HCT116 (cell line): ENCODE measurements around the gene MSH3. TPM values are rescaled to one million over a fixed set of nuclear protein-coding genes. Genes with fewer than 3 reads are reported as not detected.

Experiments
- ATAC-seq: fragments of 200-7000 bp; cut with Tn5 transposase; 2 replicates; pipeline ENCODE4 v1.9.1; 2020; ENCODE audit warnings: mild to moderate bottlenecking, moderate library complexity
- BruUV-seq: library from RNA; stranded (reverse); fragments of 400-500 nt; replicated peaks from 2 replicates; lab custom pipeline; 2021; lab: Mats Ljungman, UMichigan
- CTCF ChIA-PET: fragments of 300-600 bp; sonication (Branson Sonifier 250); formaldehyde crosslinking; loops from one replicate; lab custom pipeline; 2021; ENCODE audit warnings: antibody characterized with exemption; lab: Charles Lee
- POLR2A ChIA-PET: fragments of 300-600, 350-600 bp; sonication (Branson Sonifier 250); formaldehyde crosslinking; loops from one replicate; lab custom pipeline; 2021; ENCODE audit warnings: antibody characterized with exemption; lab: Charles Lee
- RAD21 ChIA-PET, 2 experiments: fragments of 300-600 bp; sonication (Branson Sonifier 250); formaldehyde crosslinking; loops; one replicate each; lab custom pipeline; 2023; ENCODE audit warnings: low total read pairs in 2 of 2; ENCODE audit not compliant: uncharacterized antibody in 2 of 2, unreplicated experiment in 2 of 2, low non-redundant PET in 1 of 2; lab: Charles Lee
- DNase-seq: peaks from one replicate; pipeline ENCODE4 v3.0.0-alpha.2; 2010; ENCODE audit warnings: low read depth, low spot score
- H2AFZ ChIP-seq: fragments of 200-600 bp; shearing (Covaris generic), sonication (generic); 2 replicates; pipeline ENCODE4 v1.6.1; 2017; ENCODE audit warnings: low read depth, mixed run types, mixed read lengths, antibody characterized with exemption, low read length; ENCODE audit not compliant: poor library complexity, severe bottlenecking
- H3K27ac ChIP-seq: 2 replicates; pipeline ENCODE4 v1.5.1; 2012; ENCODE audit warnings: low read depth, low read length
- H3K27me3 ChIP-seq: fragments of 200-600 bp; sonication (generic); 2 replicates; pipeline ENCODE4 v1.6.1; 2016; ENCODE audit warnings: mixed run types, low read length, mixed read lengths; ENCODE audit not compliant: insufficient read depth
- H3K36me3 ChIP-seq, 2 experiments: fragments of 200-500 bp in 1 of 2; fragments of 200-600 bp in 1 of 2; sonication (Bioruptor generic) in 1 of 2; sonication (generic) in 1 of 2; 2 replicates each; pipeline versions ENCODE4 v1.5.1 to v1.6.1; 2014 to 2016; ENCODE audit warnings: low read length in 2 of 2, inconsistent platforms in 1 of 2, mixed read lengths in 1 of 2, mixed run types in 1 of 2; ENCODE audit not compliant: insufficient read depth in 2 of 2, control insufficient read depth in 1 of 2
- H3K4me1 ChIP-seq, 2 experiments: fragments of 200-600 bp in 1 of 2; sonication (generic) in 1 of 2; 2 replicates each; pipeline versions ENCODE4 v1.5.1 to v1.6.1; 2012 to 2017; ENCODE audit warnings: low read length in 2 of 2, inconsistent platforms in 1 of 2, mild to moderate bottlenecking in 1 of 2, mixed read lengths in 1 of 2, mixed run types in 1 of 2, moderate library complexity in 1 of 2; ENCODE audit not compliant: insufficient read depth in 2 of 2, control insufficient read depth in 1 of 2
- H3K4me2 ChIP-seq: fragments of 200-600 bp; sonication (generic); 2 replicates; pipeline ENCODE4 v1.6.1; 2017; ENCODE audit warnings: mixed run types, low read length, mixed read lengths
- H3K4me3 ChIP-seq, 2 experiments: fragments of 200-600 bp in 1 of 2; sonication (generic) in 1 of 2; replicated peaks in 1 of 2; 2 replicates each; pipeline ENCODE4 v1.5.1; 2011 to 2016; ENCODE audit warnings: low read length in 2 of 2, control low read depth in 1 of 2, low read depth in 1 of 2, mild to moderate bottlenecking in 1 of 2, mixed read lengths in 1 of 2, mixed run types in 1 of 2
- H3K79me2 ChIP-seq: fragments of 200-600 bp; sonication (generic); 2 replicates; pipeline ENCODE4 v1.6.1; 2017; ENCODE audit warnings: mild to moderate bottlenecking, mixed run types, low read length, moderate library complexity, mixed read lengths; ENCODE audit not compliant: insufficient read depth
- H3K9ac ChIP-seq: fragments of 200-600 bp; sonication (generic); 2 replicates; pipeline ENCODE4 v1.6.1; 2016; ENCODE audit warnings: low read length, mixed read lengths
- H3K9me2 ChIP-seq: fragments of 200-600 bp; sonication (generic), shearing (Covaris generic); 2 replicates; pipeline ENCODE4 v1.6.1; 2017; ENCODE audit warnings: mixed run types, mild to moderate bottlenecking, moderate library complexity; ENCODE audit not compliant: insufficient read depth
- H3K9me3 ChIP-seq, 2 experiments: fragments of 200-500 bp in 1 of 2; fragments of 200-600 bp in 1 of 2; sonication (Bioruptor generic) in 1 of 2; sonication (generic) in 1 of 2; 2 replicates each; pipeline ENCODE4 v1.6.1; 2014 to 2017; ENCODE audit warnings: low read length in 2 of 2, mixed read lengths in 2 of 2, inconsistent platforms in 1 of 2, low read depth in 1 of 2, mild to moderate bottlenecking in 1 of 2, mixed run types in 1 of 2, moderate library complexity in 1 of 2; ENCODE audit not compliant: control insufficient read depth in 1 of 2, insufficient read depth in 1 of 2
- H4K20me1 ChIP-seq: fragments of 200-600 bp; sonication (generic), shearing (Covaris generic); 2 replicates; pipeline ENCODE4 v1.6.1; 2017; ENCODE audit warnings: mixed run types, mild to moderate bottlenecking, moderate library complexity; ENCODE audit not compliant: insufficient read depth
- ELF1 ChIP-seq: IDR thresholded peaks from 2 replicates; pipeline ENCODE4 v1.6.1; 2012; ENCODE audit warnings: low read depth, borderline replicate concordance
- EZH2 ChIP-seq: fragments of 200-600 bp; sonication (generic); IDR thresholded peaks from 2 replicates; pipeline ENCODE4 v1.6.1; 2017; ENCODE audit warnings: antibody characterized with exemption, mixed run types
- EZH2phosphoT487 ChIP-seq: fragments of 200-600 bp; IDR thresholded peaks from 2 replicates; pipeline ENCODE4 v1.6.1; 2018; ENCODE audit warnings: antibody characterized with exemption, borderline replicate concordance
- FOSL1 ChIP-seq: IDR thresholded peaks from 2 replicates; pipeline ENCODE4 v1.6.1; 2012; ENCODE audit warnings: low read depth
- JUND ChIP-seq: IDR thresholded peaks from 2 replicates; pipeline ENCODE4 v1.6.1; 2012
- MAX ChIP-seq: IDR thresholded peaks from 2 replicates; pipeline ENCODE4 v1.6.1; 2012
- POLR2A ChIP-seq: IDR thresholded peaks from 2 replicates; pipeline ENCODE4 v1.7.0; 2011; ENCODE audit warnings: borderline replicate concordance; ENCODE audit not compliant: insufficient read depth, insufficient read length; ENCODE audit errors: extremely low read depth
- POLR2AphosphoS5 ChIP-seq: IDR thresholded peaks from 2 replicates; pipeline ENCODE4 v1.6.1; 2011; ENCODE audit warnings: mild to moderate bottlenecking, low read depth, low read length, moderate library complexity
- RAD21 ChIP-seq: IDR thresholded peaks from 2 replicates; pipeline ENCODE4 v1.6.1; 2012; ENCODE audit warnings: low read depth, mild to moderate bottlenecking
- REST ChIP-seq: IDR thresholded peaks from 2 replicates; pipeline ENCODE4 v1.6.1; 2012; ENCODE audit warnings: low read depth
- SRF ChIP-seq: IDR thresholded peaks from 2 replicates; pipeline ENCODE4 v1.6.1; 2012; ENCODE audit warnings: low read depth
- TCF7L2 ChIP-seq: IDR thresholded peaks from 2 replicates; pipeline ENCODE4 v1.7.0; 2011; ENCODE audit warnings: borderline replicate concordance, inconsistent platforms; ENCODE audit not compliant: insufficient read depth, insufficient read length; ENCODE audit errors: extremely low read depth
- ZFX ChIP-seq: fragments of 450-650 bp; IDR thresholded peaks from 2 replicates; pipeline ENCODE4 v1.6.1; 2017
- ZNF274 ChIP-seq: fragments of 200-500 bp; sonication (Bioruptor generic); IDR thresholded peaks from 2 replicates; pipeline ENCODE4 v1.6.1; 2014; ENCODE audit warnings: mild to moderate bottlenecking, low read depth, low read length, inconsistent platforms
- intact Hi-C: fragments of 100-400 bp; cut with micrococcal nuclease; formaldehyde crosslinking; loops from 2 replicates; pipeline ENCODE4 v1.10.0; 2022
- total RNA-seq: library from RNA; stranded (reverse); gene quantifications from one replicate; pipeline ENCODE4 v1.2.1, GENCODE V29; 2021; ENCODE audit not compliant: unreplicated experiment
- TF ChIP-seq, protein P1 (sequence below): IDR thresholded peaks from 2 replicates; pipeline ENCODE4 v1.6.1; 2011; ENCODE audit warnings: mild to moderate bottlenecking, low read length, moderate library complexity; ENCODE audit not compliant: insufficient replicate concordance; ENCODE audit errors: extremely low read depth
- TF ChIP-seq, protein P2 (sequence below), 3 experiments: fragments of 200-600 bp in 1 of 3; sonication (generic) in 1 of 3; IDR thresholded peaks in 2 of 3; conservative IDR thresholded peaks in 1 of 3; 2 replicates each; pipeline ENCODE4 v1.5.1; 2012 to 2017; ENCODE audit warnings: low read depth in 2 of 3, low read length in 2 of 3, antibody characterized with exemption in 1 of 3, borderline replicate concordance in 1 of 3, control low read depth in 1 of 3, mild to moderate bottlenecking in 1 of 3, mixed read lengths in 1 of 3, mixed run types in 1 of 3, moderate library complexity in 1 of 3; ENCODE audit not compliant: insufficient read depth in 1 of 3

MSH3 gene
- total RNA-seq, 1 experiment from 2014 or later: 4.9 TPM

DNA sequence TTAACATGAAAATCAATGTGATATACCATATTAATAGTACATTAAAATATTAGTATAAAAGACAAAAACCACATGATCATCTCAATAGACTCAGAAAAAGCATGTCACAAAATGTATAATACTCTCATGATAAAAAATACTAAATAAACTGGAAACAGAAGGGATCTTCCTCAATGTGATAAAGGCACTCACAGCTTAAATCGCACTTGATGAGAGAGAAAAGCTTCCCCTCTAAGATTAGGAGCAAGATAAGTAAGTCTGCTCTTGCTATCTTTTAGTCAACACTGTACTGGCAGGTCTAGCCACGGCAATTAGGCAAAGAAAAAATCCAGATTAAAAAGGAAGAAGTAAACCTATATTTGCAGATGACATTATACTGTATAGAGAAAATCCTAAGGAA is 21.8 kb upstream of the MSH3 start:
- no TSS peak for BruUV-seq
- CTCF ChIA-PET: no interaction called here
- Histone ChIP-seq H3K9me2 (no peaks in the 10 kb centered on the region), H3K36me3 (peaks cover 10 to 12% of the 10 kb centered on the region in 2 experiments; a peak in 3 of 4 replicates), H4K20me1 (no peaks in the 10 kb centered on the region), H3K9me3 (no peaks in the 10 kb centered on the region), H3K79me2 (no peaks in the 10 kb centered on the region), H3K4me1 (no peaks in the 10 kb centered on the region), H3K4me2 (no peak overlapping the region), H3K27me3 (no peaks in the 10 kb centered on the region), H2AFZ (no peak overlapping the region), H3K4me3 (no peak overlapping the region), H3K27ac (no peak overlapping the region), H3K9ac (no peak overlapping the region)
- RAD21 ChIA-PET: no interaction called here
- POLR2A ChIA-PET: no interaction called here
- ATAC-seq (no peak), DNase-seq (no peak)
- TF ChIP-seq RAD21: no peak
- no peak for TF ChIP-seq EZH2
- TF ChIP-seq EZH2phosphoT487: no peak
- no peak for TF ChIP-seq POLR2AphosphoS5
- no peak for TF ChIP-seq JUND
- no peak for TF ChIP-seq ZNF274
- no peak for TF ChIP-seq SRF
- no peak for TF ChIP-seq ZFX
- TF ChIP-seq, protein P1, sequence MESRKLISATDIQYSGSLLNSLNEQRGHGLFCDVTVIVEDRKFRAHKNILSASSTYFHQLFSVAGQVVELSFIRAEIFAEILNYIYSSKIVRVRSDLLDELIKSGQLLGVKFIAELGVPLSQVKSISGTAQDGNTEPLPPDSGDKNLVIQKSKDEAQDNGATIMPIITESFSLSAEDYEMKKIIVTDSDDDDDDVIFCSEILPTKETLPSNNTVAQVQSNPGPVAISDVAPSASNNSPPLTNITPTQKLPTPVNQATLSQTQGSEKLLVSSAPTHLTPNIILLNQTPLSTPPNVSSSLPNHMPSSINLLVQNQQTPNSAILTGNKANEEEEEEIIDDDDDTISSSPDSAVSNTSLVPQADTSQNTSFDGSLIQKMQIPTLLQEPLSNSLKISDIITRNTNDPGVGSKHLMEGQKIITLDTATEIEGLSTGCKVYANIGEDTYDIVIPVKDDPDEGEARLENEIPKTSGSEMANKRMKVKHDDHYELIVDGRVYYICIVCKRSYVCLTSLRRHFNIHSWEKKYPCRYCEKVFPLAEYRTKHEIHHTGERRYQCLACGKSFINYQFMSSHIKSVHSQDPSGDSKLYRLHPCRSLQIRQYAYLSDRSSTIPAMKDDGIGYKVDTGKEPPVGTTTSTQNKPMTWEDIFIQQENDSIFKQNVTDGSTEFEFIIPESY: no peak
- TF ChIP-seq, protein P2, sequence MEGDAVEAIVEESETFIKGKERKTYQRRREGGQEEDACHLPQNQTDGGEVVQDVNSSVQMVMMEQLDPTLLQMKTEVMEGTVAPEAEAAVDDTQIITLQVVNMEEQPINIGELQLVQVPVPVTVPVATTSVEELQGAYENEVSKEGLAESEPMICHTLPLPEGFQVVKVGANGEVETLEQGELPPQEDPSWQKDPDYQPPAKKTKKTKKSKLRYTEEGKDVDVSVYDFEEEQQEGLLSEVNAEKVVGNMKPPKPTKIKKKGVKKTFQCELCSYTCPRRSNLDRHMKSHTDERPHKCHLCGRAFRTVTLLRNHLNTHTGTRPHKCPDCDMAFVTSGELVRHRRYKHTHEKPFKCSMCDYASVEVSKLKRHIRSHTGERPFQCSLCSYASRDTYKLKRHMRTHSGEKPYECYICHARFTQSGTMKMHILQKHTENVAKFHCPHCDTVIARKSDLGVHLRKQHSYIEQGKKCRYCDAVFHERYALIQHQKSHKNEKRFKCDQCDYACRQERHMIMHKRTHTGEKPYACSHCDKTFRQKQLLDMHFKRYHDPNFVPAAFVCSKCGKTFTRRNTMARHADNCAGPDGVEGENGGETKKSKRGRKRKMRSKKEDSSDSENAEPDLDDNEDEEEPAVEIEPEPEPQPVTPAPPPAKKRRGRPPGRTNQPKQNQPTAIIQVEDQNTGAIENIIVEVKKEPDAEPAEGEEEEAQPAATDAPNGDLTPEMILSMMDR (IDR thresholded peaks at IDR 0.05 in 2 of 3, conservative IDR thresholded peaks at IDR 0.05 in 1 of 3; ENCODE audit: borderline replicate concordance in 1 of 3, insufficient read depth in 1 of 3, low read depth in 2 of 3, low read length in 2 of 3): no peak
- no peak for TF ChIP-seq FOSL1
- no peak for TF ChIP-seq ELF1
- TF ChIP-seq MAX: no peak
- TF ChIP-seq TCF7L2: no peak
- TF ChIP-seq POLR2A: no peak
- no peak for TF ChIP-seq REST
- intact Hi-C loops: no loop called here
